ENCODE data around the gene OAS1.

OAS1 gene

DNA sequence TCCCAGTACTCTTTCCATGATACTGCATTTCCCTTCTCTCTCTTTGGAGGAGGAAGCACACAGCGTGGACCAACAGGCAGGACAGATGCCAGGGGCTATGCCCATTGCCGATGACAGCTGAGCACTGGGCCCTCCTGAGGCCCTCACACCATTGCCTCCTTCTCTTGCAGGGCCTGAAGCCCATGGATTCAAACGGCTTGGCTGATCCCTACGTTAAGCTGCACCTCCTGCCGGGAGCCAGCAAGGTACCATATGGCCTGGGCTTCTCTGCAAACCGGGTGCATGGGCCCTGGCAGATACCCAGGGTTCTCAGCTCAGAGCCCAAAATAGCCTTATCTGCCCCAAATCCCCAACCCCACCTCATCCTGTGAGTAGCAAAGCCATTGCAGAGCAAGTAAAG lies 25.2 kb upstream of the OAS1 start:
- DNase-seq (ENCODE audit: low spot score), result no peak

DNA sequence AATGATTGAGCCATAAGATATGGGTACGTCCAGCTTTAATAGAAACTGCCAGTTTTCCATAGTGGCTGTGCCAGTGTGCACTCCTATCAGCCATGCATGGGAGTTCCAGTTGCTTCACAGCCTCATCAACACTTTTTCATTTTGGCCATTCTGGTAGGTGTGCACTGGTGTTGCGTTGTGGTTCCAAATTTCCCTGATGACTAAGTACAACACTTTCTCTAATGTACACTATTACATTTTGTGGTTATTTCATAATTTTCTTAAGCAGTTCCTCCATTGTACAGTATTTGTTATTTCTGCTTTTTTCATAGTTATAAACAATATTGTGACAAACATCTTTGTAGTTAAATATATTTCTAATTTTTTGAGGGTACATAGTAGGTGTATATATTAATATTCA lies 21.5 kb upstream of the OAS1 start:
- TF ChIP-seq CTCF (IDR thresholded peaks at IDR 0.05; ENCODE audit: extremely low read depth, missing control alignments), result no peak
- DNase-seq (ENCODE audit: low spot score), result no peak

More for the DNA sequence above, 25.2 kb upstream of the OAS1 start:
- TF ChIP-seq CTCF (IDR thresholded peaks at IDR 0.05; ENCODE audit: extremely low read depth, missing control alignments), result no peak

- no peak for DNase-seq (ENCODE audit: low spot score)
- TF ChIP-seq CTCF (IDR thresholded peaks at IDR 0.05; ENCODE audit: extremely low read depth, missing control alignments), result no peak
Measured at GRCh38 chr12:112887550-112887949, 19.2 kb upstream of the OAS1 start.

DNA sequence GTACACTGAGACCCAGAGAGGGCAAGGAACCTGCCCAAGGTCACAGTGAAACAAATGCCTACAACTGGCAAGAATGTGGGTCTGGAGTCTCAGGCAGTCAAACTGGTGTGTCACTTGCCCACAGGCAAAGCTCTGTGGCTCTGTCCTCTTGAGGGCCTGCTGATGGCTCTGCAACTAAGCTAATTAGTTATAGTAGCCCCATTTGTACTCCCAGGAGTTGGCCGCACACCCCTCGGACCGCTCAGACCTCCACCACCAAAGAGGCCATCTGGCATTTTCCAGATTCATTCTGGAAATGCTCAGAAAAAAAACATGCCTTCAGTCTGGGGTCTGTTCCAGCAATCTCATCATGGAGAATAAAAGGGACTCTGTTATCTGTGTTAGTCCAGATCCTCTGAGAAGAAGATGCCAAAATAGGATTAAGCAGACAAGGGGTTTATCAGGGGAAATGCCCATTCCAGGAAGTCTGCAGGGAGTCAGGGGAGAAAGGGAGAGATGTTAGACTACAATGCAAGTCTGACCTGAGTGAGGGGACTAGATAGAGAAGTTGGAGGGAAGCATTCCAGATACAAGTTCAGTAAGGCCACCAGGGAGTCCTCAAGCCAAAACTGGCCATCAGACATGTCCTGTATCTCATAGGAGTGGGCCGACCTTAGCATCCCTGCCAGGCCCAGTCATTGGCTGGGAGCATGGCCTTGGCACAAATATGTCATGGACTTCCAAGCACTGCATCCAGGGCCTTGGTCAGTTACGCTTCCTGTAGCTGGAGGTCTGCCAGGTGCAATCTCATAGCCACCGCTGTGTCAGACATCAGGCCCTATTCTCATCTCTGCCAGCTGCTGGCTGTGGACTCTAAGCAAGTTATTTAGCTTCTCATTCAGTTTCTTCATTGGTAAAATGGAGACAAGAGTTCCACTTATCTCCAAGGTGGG lies 15.4 kb upstream of the OAS1 start:
- DNase-seq (ENCODE audit: low spot score), result no peak

DNA sequence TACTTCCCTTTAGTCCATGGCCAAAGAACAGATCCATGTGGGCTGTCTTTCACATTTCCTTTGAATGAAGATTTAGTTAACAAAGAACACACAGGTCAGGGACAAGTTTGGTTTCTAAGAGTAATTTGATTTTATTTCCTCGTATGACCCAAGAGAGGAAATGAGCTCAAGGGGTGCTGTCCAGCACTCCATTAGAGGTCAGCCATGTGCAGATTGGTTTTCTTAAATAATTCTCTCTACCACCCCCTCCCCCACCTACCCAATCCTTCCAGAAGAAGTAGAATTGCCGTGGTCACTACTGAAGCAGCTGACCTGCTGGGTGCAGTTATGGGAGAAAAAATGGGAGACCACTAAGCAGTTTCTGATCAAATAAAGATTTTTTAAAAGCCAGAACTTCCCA lies 13.9 kb upstream of the OAS1 start:
- no peak for TF ChIP-seq CTCF (IDR thresholded peaks at IDR 0.05; ENCODE audit: extremely low read depth, missing control alignments)
- no peak for DNase-seq (ENCODE audit: low spot score)

More for the DNA sequence above, 15.4 kb upstream of the OAS1 start:
- no peak for TF ChIP-seq CTCF (IDR thresholded peaks at IDR 0.05; ENCODE audit: extremely low read depth, missing control alignments)

DNA sequence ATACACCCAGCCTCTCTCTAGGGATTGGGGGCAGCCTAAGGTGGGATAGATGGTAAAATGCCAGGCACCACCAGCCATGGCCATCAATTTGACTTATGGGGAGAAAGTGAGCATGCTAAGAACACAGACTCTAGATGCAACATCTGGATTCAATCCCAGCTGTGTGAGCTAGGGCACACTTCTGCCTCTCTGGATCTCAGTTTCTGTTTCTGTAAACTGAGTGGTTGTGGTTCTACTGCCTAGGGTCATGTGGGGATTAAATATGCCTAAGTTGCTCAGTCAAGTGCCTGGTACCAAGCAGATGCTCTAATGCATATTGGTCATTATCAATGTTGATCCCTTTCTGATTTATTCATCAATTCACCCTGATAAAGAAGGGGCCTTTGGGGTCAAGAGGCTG lies 12.6 kb upstream of the OAS1 start:
- no peak for DNase-seq (ENCODE audit: low spot score)
- TF ChIP-seq CTCF (IDR thresholded peaks at IDR 0.05; ENCODE audit: extremely low read depth, missing control alignments), result no peak

DNA sequence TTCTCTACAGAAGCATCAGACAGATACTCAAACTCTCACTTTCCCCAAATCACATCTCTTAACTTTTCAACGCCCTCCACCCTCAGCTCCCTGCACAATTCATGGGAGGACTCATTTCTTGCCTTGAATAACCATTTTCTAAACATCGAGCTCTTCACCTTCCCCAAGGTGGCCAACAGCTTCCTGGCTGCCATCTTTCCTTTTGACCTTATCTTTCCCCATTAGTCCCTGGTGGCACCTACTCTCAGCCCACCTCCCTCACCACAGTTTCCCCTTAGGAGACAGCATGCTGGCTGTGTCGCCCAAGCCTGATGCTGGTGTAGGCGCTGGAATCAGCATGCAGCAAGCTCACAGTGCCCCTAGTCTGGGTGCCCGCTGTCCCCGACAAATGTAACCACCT lies 8.4 kb upstream of the OAS1 start:
- DNase-seq (ENCODE audit: low spot score), result no peak
- no peak for TF ChIP-seq CTCF (IDR thresholded peaks at IDR 0.05; ENCODE audit: extremely low read depth, missing control alignments)
